Myocyte (in vitro differentiated cells): ENCODE measurements around the gene ARHGAP28. TPM values are rescaled to one million over a fixed set of nuclear protein-coding genes. Genes with fewer than 3 reads are reported as not detected.
"Not testable (repeated sequence)": the region's sequence is repeated elsewhere in the genome, so short reads cannot be mapped to it uniquely, and the experiment has no call there.

Source experiments
- DNase-seq: peaks from one replicate; pipeline ENCODE4 v3.0.0-alpha.2; 2012; ENCODE audit warnings: low read depth
- total RNA-seq: library from RNA; depleted of rRNA; stranded (reverse); fragments of >200 nt; gene quantifications from 2 replicates; pipeline ENCODE4 v1.2.3, GENCODE V29; 2014

ARHGAP28 gene
- total RNA-seq, 1 donor from 2014 or later = 14.7 TPM

DNA sequence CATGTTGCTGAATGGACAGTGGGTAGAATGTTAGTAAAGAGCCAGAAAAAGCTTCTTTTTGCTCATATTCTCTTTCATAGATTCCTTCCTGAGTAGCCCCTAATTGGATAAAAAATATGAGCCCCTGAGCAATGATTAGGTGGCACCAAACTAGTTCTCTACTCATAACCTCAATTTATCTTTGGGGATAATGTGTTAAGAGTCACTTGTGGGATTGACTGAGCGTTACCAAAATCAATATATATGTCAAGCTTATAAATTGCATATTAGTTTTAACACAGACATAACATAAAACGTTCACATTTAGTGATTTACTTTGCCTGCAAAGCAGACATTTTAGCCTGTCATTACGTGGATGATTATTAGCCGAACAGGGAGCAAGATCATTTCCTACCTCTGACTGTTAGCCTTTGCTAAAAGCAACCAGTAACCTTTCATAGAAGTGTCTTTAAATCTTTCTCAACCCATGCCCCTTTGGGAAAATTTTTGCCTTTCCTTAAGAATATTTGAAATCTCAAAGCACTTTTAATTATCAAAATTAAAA, 85.4 kb downstream of the ARHGAP28 start:
- no peak for DNase-seq

DNA sequence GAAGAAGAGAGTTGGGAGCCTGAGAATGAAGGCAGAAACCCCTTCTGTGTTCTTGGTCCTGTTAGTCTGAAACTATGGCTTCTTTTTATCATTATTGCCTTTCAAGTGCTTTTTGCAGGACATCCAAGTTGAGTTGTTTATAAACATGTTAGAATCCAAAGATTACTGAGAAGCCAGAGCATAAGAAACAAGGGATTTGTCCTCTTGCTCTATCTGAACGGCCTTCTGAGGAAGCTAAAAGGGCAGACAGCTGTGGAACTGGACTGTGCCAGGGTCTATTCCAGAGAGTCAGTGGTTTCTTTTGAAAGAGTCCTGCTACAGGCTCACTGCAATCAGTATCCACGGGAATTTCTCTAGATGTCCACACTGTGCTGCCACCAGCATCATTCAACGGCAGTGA, 86.6 kb downstream of the ARHGAP28 start:
- DNase-seq = no peak

DNA sequence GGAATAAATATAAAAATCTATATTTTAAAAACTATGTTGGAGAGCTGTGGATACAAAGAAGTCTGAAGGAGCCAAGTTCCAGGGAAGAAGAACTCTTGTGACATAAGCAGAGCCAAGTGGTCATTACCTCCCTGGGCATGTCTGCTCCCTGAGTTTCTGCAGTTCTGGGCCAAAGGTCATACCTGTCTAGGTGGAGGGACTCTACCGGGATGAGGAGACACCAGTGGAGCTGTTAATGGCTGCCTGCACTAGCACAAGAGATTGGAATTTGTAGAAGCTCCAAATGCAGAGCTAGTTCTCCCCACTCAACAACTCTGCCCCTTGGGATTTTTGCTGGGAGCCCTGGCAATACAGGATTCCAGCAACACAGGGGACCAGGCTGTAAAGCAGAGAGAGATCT, 89.8 kb downstream of the ARHGAP28 start:
- DNase-seq = no peak

DNA sequence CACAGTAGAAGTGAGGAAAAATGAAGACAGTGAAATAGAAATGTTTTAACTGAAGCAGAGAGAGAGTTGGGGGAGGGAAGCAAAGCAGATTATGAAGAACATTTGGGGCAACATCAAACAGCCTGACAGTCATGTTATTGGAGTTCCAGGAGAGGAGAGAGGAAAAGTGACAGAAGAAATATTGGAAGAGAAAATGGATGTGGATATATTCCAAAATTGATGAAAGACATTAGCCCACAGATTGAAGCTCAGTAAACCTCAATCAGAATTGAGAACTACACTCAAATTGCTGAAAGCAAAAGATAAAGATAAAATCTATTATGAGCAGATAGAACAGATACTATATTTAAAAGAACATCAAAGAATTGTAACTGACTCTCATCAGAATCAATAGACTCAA, 90.8 kb downstream of the ARHGAP28 start:
- no peak for DNase-seq

DNA sequence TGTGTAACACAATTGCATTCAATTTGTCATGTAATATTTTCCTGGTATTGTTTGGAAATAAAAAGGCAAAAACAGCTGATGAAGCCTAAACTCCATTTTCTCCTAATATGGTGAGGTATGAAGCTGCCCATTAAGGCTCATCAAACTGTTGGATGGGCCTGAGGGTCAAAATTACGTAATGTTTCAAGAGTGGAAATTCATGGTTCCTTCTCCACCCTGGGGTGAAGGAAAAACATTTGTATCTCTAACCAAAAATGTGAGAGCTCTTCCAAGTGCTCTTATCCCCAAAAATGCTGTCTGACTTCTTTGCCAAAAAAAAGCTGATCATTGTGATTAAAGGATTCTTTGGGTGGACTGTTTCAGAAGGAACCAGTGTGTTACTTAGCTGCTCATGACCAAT, 91.8 kb downstream of the ARHGAP28 start:
- DNase-seq = peak; percentile 12

DNA sequence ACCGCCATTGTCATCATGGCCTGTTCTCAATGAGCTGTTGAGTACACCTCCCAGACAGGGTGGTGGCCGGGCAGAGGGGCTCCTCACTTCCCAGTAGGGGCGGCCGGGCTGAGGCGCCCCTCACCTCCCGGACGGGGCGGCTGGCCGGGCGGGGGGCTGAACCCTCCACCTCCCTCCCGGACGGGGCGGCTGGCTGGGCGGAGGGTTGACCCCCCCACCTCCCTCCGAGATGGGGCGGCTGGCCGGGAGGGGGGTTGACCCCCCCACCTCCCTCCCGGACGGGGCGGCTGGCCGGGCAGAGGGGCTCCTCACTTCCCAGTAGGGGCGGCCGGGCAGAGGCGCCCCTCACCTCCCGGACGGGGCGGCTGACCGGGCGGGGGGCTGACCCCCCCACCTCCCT, 97.6 kb downstream of the ARHGAP28 start:
- not testable (repeated sequence) for DNase-seq

DNA sequence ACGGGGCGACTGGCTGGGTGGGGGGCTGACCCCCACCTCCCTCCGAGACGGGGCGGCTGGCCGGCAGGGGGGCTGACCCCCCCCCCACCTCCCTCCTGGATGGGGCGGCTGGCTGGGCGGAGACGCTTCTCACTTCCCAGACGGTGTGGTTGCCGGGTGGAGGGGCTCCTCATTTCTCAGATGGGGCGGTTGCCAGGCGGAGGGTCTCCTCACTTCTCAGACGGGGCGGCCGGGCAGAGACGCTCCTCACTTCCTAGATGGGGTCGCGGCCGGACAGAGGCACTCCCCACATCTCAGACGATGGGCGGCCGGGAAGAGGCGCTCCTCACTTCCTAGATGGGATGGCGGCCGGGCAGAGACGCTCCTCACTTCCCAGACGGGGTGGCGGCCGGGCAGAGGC, 98.0 kb downstream of the ARHGAP28 start:
- not testable (repeated sequence) for DNase-seq

DNA sequence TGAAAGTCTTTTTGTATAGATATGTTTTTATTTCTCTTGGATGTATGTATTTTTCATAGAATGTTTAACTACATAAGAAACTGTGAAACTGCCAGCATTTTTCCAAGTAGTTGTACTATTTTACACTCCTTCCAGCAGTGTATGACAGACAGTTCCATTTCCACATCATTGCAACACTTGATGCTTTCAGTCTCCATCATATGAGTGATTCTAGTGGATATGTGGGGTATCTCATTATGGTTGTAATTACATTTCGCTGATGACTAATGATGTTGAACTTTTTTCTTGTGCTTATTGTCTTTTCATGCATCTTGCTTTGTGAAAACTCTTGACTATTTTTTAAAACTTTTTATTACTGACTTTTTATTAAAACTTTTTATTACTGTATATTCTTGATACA, 101.4 kb downstream of the ARHGAP28 start:
- no peak for DNase-seq

DNA sequence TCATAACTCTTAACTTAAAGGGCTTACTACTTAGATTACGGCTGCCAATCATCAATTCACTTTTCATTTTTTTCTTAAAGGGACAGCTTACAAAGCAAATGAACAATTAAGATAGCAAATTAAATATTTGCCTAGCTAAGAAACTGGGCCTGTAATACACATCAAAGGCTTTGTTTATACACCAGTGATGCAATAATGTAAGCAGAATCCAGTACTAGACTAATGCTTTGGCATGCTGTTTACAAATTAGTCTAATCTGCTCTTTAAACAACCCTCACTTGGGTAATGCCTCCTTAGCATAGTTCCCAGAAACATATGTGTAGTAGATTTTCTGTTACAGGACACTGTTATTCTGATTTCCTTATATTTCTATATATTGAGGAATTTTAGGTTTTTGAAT, 105.8 kb downstream of the ARHGAP28 start:
- DNase-seq = no peak

DNA sequence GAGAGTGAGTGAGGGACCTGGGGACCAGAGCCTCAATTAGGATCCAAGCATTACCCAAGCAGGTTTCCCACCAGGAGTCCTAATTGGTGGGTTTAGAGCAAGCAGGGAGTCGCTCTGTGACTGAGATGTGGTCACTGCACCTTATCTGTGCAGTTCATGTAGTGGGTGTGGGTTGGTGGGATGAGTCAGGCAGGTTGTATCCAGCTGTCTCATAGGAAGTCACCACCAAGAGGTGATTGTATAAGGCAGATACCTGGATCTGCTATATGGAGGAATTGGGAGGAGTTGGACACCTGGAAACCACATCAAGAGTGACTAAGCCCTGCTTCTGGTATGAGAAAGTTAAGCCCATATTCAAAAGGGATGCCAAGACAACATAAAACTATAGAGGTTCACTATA, 106.8 kb downstream of the ARHGAP28 start:
- no peak for DNase-seq

DNA sequence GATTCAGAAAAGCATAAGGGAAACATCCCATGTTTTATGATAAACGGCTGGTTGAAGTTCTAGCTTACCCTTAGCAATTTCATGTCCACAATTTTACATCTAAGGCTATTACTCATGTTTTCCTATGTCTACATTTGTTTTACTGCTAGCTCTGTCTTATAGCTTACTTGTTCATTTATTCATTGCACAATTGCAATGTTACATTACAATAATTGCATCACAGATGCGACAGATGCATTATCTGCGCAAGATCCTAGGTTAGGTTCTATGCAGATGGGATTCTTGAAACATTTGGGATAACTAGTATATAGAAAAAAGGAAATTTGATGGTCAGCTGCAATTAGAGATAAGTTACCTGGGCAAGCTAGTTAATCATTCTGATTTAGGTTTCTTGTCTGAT, 108.4 kb downstream of the ARHGAP28 start:
- DNase-seq = no peak

DNA sequence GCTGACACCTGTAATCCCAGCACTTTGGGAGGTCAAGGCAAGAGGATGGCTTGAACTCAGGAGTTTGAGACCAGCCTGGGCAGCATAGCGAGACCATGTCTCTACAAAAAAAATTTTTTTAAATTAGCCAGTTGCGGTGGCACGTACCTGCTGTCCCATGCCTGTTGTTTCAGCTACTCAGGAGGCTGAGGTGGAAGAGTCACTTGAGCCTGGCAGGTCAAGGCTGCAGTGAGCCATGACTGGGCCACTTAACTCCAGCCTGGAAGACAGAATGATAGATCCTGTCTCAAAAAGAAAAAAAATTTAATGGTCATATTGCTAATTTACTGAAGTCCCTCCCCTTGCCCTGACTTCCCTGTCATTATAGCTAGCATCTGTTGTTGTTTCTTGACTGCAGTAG, 112.6 kb downstream of the ARHGAP28 start:
- no peak for DNase-seq

DNA sequence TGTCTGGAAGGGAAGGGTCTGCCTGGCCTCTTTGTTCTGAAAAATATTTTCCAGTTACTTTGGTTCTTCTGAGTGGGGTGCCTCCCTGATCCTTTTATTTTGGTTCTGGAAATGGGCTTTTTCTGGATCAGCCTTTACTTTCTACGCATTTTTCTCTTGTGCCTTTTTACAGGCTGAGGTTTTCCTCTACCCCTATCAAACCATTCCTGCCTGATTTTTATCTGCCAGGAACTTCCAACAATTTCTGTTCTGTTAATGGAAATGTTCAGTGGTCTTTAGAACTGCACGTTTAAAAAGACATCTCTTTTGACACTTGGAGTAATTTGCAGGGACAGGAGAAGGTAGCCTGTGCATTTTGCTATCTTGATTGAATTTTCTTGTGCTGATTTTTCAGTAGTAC, 113.8 kb downstream of the ARHGAP28 start:
- DNase-seq = no peak

DNA sequence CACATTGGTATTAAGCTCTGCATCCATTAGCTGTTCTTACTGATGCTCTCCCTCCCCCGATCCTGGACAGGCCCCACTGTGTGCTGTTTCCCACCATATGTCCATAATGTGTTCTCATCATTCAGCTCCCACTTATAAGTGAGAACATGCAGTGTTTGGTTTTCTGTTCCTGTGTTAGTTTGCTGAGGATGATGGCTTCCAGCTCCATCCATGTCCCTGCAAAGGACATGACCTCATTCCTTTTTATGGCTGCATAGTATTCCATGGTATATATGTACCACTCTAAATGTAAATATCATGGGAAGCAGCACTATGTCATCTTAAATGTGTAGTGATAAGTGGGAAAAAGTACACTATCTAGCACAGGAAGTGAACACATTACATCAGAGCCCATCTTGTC, 116.0 kb downstream of the ARHGAP28 start:
- not testable (repeated sequence) for DNase-seq

DNA sequence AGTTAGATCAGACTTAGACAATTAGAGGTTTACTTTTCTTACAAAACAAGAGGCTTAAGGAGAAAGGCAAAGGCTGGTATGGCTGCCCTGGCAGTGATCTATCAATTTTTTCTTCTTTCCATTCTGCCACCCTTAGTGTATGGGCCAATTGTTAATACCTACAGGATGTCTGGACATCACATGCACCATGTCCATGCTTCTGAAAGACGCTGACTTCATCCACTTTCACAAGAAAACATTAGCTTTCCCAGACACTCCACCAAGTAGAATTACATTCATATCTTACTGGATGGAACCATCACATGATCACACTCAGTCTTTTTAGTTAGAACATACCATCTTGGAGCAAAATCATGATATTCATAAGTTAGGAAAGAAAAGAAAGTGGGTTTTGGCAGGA, 120.9 kb downstream of the ARHGAP28 start:
- no peak for DNase-seq

DNA sequence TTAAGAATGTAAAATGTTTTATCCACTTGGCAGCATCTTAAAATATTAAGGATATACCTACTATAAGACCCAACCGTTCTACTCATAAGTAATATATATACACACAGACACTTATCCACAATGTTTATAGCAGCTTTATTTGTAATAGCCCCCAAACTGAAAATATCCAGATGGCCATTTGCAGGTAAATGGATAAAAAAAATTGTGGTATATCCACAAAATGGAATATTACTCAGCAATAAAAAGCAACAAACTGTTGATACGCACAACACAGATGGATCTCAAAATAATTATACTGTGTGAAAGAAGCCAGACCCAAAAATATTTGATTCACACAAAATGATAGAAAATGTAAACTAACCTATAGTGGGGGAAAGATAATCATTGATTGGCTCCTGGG, 122.0 kb downstream of the ARHGAP28 start:
- DNase-seq = no peak

DNA sequence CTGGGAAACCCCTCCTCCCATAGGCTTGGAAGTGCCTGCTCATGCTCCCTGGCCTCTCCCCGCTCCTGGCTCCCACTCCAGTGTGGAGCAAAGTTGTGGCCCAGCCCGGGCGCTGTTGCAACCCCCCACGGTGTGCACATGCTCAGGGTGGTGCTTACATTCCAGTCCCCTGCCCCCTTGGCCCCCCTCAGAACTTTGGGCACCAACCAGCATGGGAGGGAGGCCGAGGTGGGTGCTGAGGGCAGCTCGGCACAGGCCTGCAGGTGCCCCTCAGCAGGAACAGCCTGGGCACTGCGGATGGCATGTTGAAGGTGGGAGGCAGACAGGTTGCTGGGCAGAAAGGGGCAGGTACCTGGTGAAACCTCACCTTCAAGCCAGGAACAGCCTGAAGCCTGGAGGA, 125.3 kb downstream of the ARHGAP28 start:
- DNase-seq = no peak

DNA sequence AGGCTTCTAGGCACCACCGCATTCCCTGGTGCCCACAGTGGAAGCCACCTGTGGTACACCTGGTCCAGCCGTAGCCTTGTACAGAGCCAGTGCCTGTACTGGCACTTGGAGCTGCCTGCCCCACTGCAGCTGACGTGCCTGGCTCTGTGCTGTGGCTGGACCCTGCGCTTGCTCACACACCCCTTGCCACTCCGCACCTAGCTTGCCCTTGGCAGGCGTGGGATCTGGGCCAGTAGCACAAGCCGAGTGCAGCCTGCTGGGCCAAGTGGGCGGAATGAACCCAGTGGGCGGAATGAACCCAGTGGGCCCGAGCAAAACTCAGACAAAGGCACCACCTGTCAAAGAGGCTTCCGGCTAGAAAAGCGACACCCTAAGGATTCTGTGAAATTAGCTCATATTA, 126.3 kb downstream of the ARHGAP28 start:
- no peak for DNase-seq

DNA sequence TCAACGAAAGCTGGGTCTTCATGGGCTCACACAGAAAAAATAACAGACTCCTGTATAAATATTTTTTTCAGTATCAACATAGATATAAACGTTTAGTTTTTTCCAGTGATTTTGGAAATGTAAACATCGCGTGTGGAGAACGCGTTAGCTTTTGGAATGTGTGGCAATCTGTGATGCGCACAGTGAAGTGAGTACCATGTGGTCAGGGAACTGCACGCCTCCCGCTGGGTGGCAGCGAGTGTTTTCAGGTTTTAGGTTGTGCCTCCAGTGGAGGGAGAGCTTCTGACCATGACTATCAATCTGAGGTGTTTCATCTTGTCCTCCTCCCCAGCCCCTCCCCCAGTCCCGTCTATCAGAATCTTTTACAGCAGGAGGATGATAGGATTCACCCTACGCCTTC, 127.8 kb downstream of the ARHGAP28 start:
- no peak for DNase-seq

DNA sequence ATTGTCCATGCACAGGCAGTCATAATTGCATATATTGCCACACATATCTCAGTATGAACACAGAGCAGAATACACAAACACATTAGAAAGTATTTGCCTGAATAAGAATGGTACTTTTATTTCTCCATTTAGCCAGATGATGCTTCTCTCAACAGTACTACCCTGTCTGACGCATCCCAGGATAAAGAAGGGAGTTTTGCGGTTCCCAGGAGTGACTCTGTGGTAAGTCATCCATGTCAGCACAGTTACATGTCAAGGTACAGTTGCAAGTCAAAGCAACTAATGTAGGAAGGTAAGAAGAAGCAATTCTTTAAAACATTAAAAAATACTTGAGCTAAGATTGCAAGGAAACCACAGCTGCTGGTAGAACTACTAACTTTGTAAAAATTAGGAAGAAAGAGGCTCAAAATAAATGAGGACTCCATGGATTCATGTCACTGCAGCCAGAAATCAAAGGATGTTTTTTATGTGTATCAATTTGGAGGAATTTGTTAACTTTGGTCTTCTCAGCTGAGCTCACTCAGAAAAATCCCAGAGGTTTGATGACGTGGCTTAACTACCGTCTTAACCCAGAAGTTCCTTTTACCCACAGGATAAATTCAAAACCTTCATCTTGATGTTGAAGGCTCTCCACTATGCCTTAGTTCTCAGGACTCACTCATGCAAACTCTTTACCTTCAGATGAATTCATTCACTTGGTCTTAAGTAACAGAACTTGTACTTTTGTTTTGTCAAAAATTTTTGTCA, 130.3 kb downstream of the ARHGAP28 start:
- no peak for DNase-seq

DNA sequence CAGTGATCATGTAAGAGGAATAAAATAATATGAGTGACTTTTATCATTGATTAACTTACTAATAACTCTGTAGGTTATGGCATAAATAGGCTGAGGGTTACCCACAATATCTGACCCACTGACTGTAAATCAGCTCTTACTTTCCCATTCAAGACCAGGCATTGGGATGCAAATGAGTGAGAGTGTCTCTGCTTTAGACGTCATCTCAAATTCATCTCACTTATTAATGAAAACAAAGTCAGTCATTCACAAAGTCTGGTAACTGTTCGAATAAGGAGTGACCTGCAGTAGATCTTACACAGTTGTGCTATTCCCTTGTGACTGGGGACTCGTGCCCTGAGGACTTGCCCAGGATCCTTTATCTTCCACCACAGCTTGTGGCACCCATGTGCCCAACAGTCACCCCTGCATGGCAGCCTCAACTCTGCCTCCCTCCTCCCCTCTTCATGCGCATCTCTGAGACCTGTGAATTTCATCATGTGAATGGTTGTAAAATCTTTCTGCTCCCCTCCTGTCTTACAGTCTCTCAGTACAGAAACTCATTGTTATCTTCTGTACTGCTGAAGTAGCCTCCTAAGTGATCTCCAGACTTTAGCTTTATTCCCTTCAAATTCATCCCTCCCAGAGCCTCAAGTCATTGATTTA, 131.4 kb downstream of the ARHGAP28 start:
- DNase-seq = no peak

DNA sequence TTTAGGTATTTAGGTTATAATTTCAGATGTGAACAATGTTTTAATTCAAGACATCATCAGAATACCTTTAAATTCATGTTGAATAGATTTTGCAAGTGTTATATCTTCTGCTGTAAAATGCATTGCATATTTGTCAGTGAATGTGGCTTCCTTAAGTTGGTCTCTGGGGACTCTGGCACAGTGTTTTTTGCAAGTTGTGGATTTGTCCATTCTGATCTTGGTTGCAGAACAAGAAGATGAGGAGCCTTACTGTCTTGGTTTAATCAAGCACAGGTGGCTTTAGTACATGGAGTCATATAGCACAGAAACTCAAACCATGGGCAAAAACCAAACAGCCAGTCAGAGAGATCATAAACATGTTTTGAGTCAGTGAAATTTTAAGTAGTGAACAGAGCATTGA, 135.7 kb downstream of the ARHGAP28 start:
- no peak for DNase-seq

DNA sequence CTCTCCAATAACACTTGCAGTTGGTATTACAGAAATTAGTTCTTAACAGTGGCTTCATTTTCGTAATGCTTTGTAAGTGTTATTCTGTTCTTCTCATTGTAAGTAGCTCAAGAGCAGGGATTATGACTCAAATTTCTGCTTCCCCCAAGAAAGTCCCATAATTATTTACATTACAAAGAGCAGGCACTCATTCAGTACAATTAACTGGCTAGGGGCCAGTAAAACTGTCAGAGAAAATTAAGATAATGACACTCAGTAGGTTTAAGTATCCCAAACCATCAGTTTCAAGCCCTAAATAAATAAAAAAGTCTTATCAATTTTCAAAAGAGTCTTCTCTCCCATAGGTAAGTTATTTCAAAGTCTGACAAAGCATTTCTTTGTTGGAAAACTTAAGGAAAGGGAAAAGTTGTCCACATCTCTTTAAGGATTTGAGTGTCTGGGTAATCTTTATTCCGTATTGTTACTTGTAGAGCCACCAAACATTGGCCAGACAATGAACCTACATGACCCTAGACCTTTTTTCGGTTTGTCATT, 137.1 kb downstream of the ARHGAP28 start:
- no peak for DNase-seq
